Lower leg skin (tissue), 4 donors: ENCODE data around the gene DOK5. TPM values are rescaled to one million over a fixed set of nuclear protein-coding genes. Genes with fewer than 3 reads are reported as not detected.

Source experiments
- DNase-seq, 2 donors: peaks; one replicate each; pipeline ENCODE4 v3.0.0-alpha.2; 2019; ENCODE audit warnings: low spot score in 2 of 2
- H3K4me3 ChIP-seq: fragments of 200-600 bp; sonication (generic); 2 replicates; pipeline ENCODE4 v1.5.1; 2017; ENCODE audit warnings: mild to moderate bottlenecking, low read depth; ENCODE audit not compliant: poor library complexity, severe bottlenecking
- CTCF ChIP-seq, 3 donors: fragments of 450-650 bp; IDR thresholded peaks; one replicate each; pipeline ENCODE4 v1.5.1; 2016; ENCODE audit warnings: antibody characterized with exemption in 3 of 3, mild to moderate bottlenecking in 3 of 3, moderate library complexity in 2 of 3
- POLR2A ChIP-seq, 2 donors: fragments of 450-650 bp; IDR thresholded peaks; one replicate each; pipeline ENCODE4 v1.6.1; 2016 to 2017; ENCODE audit warnings: antibody characterized with exemption in 2 of 2, mild to moderate bottlenecking in 1 of 2, moderate library complexity in 1 of 2
- WGBS, 2 donors: methylation state at CpG; one replicate each; pipeline ENCODE4 v1.1.5; 2018; 5-methylcytosine and 5-hydroxymethylcytosine counted together
- intact Hi-C: fragments of 100-400 bp; cut with DNase I; formaldehyde crosslinking; loops from one replicate; pipeline ENCODE4 v1.15.0; 2023; ENCODE audit warnings: low total_unique reads
- total RNA-seq, 4 donors: library from RNA; depleted of rRNA; stranded (reverse); fragments of >200 nt; gene quantifications; one replicate each; pipeline ENCODE4 v1.1.0, GENCODE V29; 2016

Gene DOK5
- total RNA-seq, 4 donors from 2014 or later, result 0.23 to 1.3 (median 1.2) TPM; not detected in 1

GRCh38 chr20:54488442-54488841, 13.0 kb downstream of the DOK5 start:
- no peak for TF ChIP-seq POLR2A (IDR thresholded peaks at IDR 0.05)
- no peak for TF ChIP-seq CTCF (IDR thresholded peaks at IDR 0.05)
- no peak overlapping the region for H3K4me3 ChIP-seq
- 62 to 73% methylated on average over 2 of the region's 2 CpGs for WGBS, 2 donors
- intact Hi-C loops, result no loop called here
- no peak for DNase-seq

GRCh38 chr20:54491506-54491905, 16.1 kb downstream of the DOK5 start:
- DNase-seq, result no peak
- TF ChIP-seq CTCF (IDR thresholded peaks at IDR 0.05) (no peak), POLR2A (IDR thresholded peaks at IDR 0.05) (no peak)
- H3K4me3 ChIP-seq, result no peak overlapping the region
- intact Hi-C loops, result no loop called here
- 86 to 92% methylated on average over 7 of the region's 7 CpGs for WGBS, 2 donors

- WGBS, 2 donors, result 76 to 77% methylated on average over 3 of the region's 3 CpGs
- TF ChIP-seq CTCF (IDR thresholded peaks at IDR 0.05) (no peak), POLR2A (IDR thresholded peaks at IDR 0.05) (no peak)
- DNase-seq, result no peak
- no peak overlapping the region for H3K4me3 ChIP-seq
- intact Hi-C loops, result no loop called here
Observed at GRCh38 chr20:54494303-54495006, 19.1 kb downstream of the DOK5 start.

- H3K4me3 ChIP-seq, result no peak overlapping the region
- no peak for TF ChIP-seq POLR2A (IDR thresholded peaks at IDR 0.05)
- TF ChIP-seq CTCF (IDR thresholded peaks at IDR 0.05), result no peak
- intact Hi-C loops, result no loop called here
- no peak for DNase-seq
- WGBS, 2 donors, result 89 to 92% methylated on average over 4 of the region's 4 CpGs
Observed at GRCh38 chr20:54497931-54498718, 22.7 kb downstream of the DOK5 start.

GRCh38 chr20:54499111-54499510, 23.7 kb downstream of the DOK5 start:
- intact Hi-C loops, result no loop called here
- TF ChIP-seq CTCF (IDR thresholded peaks at IDR 0.05) (no peak), POLR2A (IDR thresholded peaks at IDR 0.05) (no peak)
- 86 to 95% methylated on average over 1 of the region's 1 CpG for WGBS, 2 donors

More at GRCh38 chr20:54499111-54499510, 23.7 kb downstream of the DOK5 start:
- DNase-seq, result no peak
- H3K4me3 ChIP-seq, result no peak overlapping the region
